ENCODE data around the gene SLC46A1. TPM values are rescaled to one million over a fixed set of nuclear protein-coding genes. Genes with fewer than 3 reads are reported as not detected.
"Not testable (repeated sequence)": the region's sequence is repeated elsewhere in the genome, so short reads cannot be mapped to it uniquely, and the experiment has no call there.

The SLC46A1 gene
- total and polyA plus RNA-seq, 8 donors = 0.61 to 31.5 (median 2.6) TPM

GRCh38 chr17:28446716-28447395, 40.8 kb upstream of the SLC46A1 start:
- Histone ChIP-seq H3K27me3 (peaks cover 0 to 5% (median 0%) of the 10 kb centered on the region in 3 donors), H3K4me1 (no peaks in the 10 kb centered on the region), H3K36me3 (no peaks in the 10 kb centered on the region), H3K27ac (no peak overlapping the region), H3K4me3 (no peak overlapping the region), H3K9me3 (peaks cover 0 to 10% (median 4%) of the 10 kb centered on the region in 4 donors)
- intact Hi-C loops (cut with DNase I; ENCODE audit: low total_unique reads) = no loop called here
- WGBS, 5 donors = 55 to 73% (median 70%) methylated on average over 8 of the region's 8 CpGs
- no peak for DNase-seq
- TF ChIP-seq POLR2AphosphoS5 (IDR thresholded peaks at IDR 0.05) (peak in 1 of 3 donors; percentile 54), EP300 (IDR thresholded peaks at IDR 0.05) (no peak)

- Histone ChIP-seq H3K9me3 (peaks cover 0 to 10% (median 2%) of the 10 kb centered on the region in 4 donors), H3K4me1 (no peaks in the 10 kb centered on the region), H3K36me3 (no peaks in the 10 kb centered on the region), H3K27me3 (peaks cover 0 to 5% (median 0%) of the 10 kb centered on the region in 3 donors), H3K27ac (no peak overlapping the region), H3K4me3 (no peak overlapping the region)
- intact Hi-C loops (cut with DNase I; ENCODE audit: low total_unique reads) = no loop called here
- WGBS, 5 donors = 60 to 73% (median 63%) methylated on average over 9 of the region's 9 CpGs
- DNase-seq = no peak
- no peak for TF ChIP-seq POLR2AphosphoS5 (IDR thresholded peaks at IDR 0.05)
- TF ChIP-seq CTCF (IDR thresholded peaks at IDR 0.05) = no peak
- TF ChIP-seq EP300 (IDR thresholded peaks at IDR 0.05) = no peak
- no peak for TF ChIP-seq POLR2A (IDR thresholded peaks at IDR 0.05)
Observed at GRCh38 chr17:28443901-28444638, 38.1 kb upstream of the SLC46A1 start.

- H3K4me1 ChIP-seq; H3K27ac ChIP-seq; H3K9me3 ChIP-seq; intact Hi-C loops (cut with DNase I; ENCODE audit: low total_unique reads); H3K36me3 ChIP-seq; H3K4me3 ChIP-seq; H3K27me3 ChIP-seq; DNase-seq: not testable (repeated sequence)
- TF ChIP-seq POLR2AphosphoS5 (IDR thresholded peaks at IDR 0.05) = peak in 1 of 3 donors; percentile 36
- 43 to 59% (median 49%) methylated on average over 8 of the region's 8 CpGs for WGBS, 5 donors
Observed at GRCh38 chr17:28434326-28434725, 28.3 kb upstream of the SLC46A1 start.

- Histone ChIP-seq H3K4me3 (no peak overlapping the region), H3K9me3 (no peaks in the 10 kb centered on the region), H3K27ac (no peak overlapping the region), H3K27me3 (peaks cover 0 to 4% (median 0%) of the 10 kb centered on the region in 3 donors), H3K36me3 (no peaks in the 10 kb centered on the region), H3K4me1 (no peaks in the 10 kb centered on the region)
- intact Hi-C loops (cut with DNase I; ENCODE audit: low total_unique reads) = no loop called here
- TF ChIP-seq EP300 (IDR thresholded peaks at IDR 0.05) (no peak), POLR2AphosphoS5 (IDR thresholded peaks at IDR 0.05) (no peak), CTCF (IDR thresholded peaks at IDR 0.05) (no peak), POLR2A (IDR thresholded peaks at IDR 0.05) (no peak)
- 56 to 81% (median 65%) methylated on average over 1 of the region's 1 CpG for WGBS, 5 donors
- no peak for DNase-seq
Observed at GRCh38 chr17:28433721-28434120, 27.7 kb upstream of the SLC46A1 start.

- H3K9me3 ChIP-seq; H3K27me3 ChIP-seq; DNase-seq; H3K4me1 ChIP-seq; H3K36me3 ChIP-seq; H3K27ac ChIP-seq; H3K4me3 ChIP-seq; intact Hi-C loops (cut with DNase I; ENCODE audit: low total_unique reads): not testable (repeated sequence)
- 55 to 72% (median 63%) methylated on average over 4 of the region's 4 CpGs for WGBS, 5 donors
Observed at GRCh38 chr17:28427982-28428381, 22.0 kb upstream of the SLC46A1 start.

- DNase-seq = no peak
- intact Hi-C loops (cut with DNase I; ENCODE audit: low total_unique reads) = no loop called here
- Histone ChIP-seq H3K27ac (no peak overlapping the region), H3K4me3 (no peak overlapping the region), H3K9me3 (no peaks in the 10 kb centered on the region), H3K27me3 (no peaks in the 10 kb centered on the region), H3K36me3 (no peaks in the 10 kb centered on the region), H3K4me1 (peaks cover 0 to 10% (median 0%) of the 10 kb centered on the region in 4 donors)
- no peak for TF ChIP-seq CTCF (IDR thresholded peaks at IDR 0.05)
- TF ChIP-seq POLR2AphosphoS5 (IDR thresholded peaks at IDR 0.05) = no peak
- no peak for TF ChIP-seq EP300 (IDR thresholded peaks at IDR 0.05)
- TF ChIP-seq POLR2A (IDR thresholded peaks at IDR 0.05) = no peak
- WGBS, 5 donors = 50 to 58% (median 56%) methylated on average over 5 of the region's 5 CpGs
Observed at GRCh38 chr17:28427371-28427770, 21.4 kb upstream of the SLC46A1 start.
